ENCODE measurements around the gene ATG7. TPM values are rescaled to one million over a fixed set of nuclear protein-coding genes. Genes with fewer than 3 reads are reported as not detected.

ATG7 gene
- total RNA-seq, 1 donor from 2014 or later: 61.7 TPM

DNA sequence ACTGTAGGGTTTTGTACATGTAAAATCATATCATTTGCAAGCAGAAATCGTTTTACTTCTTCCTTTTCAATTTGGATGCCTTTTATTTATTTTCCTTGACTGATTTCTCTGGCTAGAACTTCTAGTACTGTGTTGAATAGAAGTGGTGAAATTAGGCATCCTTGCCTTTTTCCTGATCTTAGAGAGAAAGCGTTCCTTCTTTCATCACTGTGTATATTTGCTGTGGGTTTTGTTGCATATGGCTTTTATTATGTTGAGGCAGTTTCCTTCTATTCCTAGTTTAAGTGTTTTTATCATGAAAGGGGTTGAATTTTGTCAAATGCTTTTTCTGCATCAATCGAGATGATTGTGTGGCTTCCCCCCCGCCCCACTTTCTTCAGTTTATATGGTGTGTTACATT, 140.9 kb downstream of the ATG7 start:
- H3K4me3 ChIP-seq: no peak overlapping the region
- no peak for DNase-seq
- H3K36me3 ChIP-seq: no peaks in the 10 kb centered on the region
- H3K27me3 ChIP-seq (ENCODE audit: low read depth): no peaks in the 10 kb centered on the region
- intact Hi-C loops (cut with DNase I): no loop called here
- no peak overlapping the region for H3K27ac ChIP-seq
- H3K4me1 ChIP-seq: no peaks in the 10 kb centered on the region
- TF ChIP-seq, protein P1, sequence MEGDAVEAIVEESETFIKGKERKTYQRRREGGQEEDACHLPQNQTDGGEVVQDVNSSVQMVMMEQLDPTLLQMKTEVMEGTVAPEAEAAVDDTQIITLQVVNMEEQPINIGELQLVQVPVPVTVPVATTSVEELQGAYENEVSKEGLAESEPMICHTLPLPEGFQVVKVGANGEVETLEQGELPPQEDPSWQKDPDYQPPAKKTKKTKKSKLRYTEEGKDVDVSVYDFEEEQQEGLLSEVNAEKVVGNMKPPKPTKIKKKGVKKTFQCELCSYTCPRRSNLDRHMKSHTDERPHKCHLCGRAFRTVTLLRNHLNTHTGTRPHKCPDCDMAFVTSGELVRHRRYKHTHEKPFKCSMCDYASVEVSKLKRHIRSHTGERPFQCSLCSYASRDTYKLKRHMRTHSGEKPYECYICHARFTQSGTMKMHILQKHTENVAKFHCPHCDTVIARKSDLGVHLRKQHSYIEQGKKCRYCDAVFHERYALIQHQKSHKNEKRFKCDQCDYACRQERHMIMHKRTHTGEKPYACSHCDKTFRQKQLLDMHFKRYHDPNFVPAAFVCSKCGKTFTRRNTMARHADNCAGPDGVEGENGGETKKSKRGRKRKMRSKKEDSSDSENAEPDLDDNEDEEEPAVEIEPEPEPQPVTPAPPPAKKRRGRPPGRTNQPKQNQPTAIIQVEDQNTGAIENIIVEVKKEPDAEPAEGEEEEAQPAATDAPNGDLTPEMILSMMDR (IDR thresholded peaks at IDR 0.05): no peak
- H3K9me3 ChIP-seq: peaks cover 19% of the 10 kb centered on the region
- ATAC-seq: no peak

GRCh38 chr3:11415099-11415498, 142.9 kb downstream of the ATG7 start:
- H3K4me1 ChIP-seq: no peaks in the 10 kb centered on the region

DNA sequence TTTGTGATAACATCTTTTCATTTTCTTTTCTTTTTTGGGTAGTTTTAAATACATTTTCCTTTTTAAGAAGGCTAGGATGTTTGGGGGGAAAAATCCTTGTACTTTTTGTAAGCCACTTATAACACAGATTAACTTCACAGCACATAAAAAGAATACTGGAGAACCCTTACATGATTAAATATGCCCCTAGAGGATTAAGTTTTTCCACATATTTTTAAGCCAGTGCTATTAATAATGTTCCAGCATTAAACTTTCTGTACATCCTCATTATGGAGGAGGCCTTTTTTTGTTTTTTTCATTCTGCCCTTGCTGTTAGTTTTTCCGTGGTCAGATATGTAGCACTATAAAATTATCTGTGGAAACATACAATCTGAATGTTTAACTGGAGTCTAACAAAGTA, 147.9 kb downstream of the ATG7 start:
- ATAC-seq (no peak), DNase-seq (no peak)
- TF ChIP-seq, protein P1 (IDR thresholded peaks at IDR 0.05): no peak
- no peaks in the 10 kb centered on the region for H3K27me3 ChIP-seq (ENCODE audit: low read depth)
- no peaks in the 10 kb centered on the region for H3K4me1 ChIP-seq
- H3K36me3 ChIP-seq: no peaks in the 10 kb centered on the region
- no peak overlapping the region for H3K27ac ChIP-seq
- no peak overlapping the region for H3K4me3 ChIP-seq
- H3K9me3 ChIP-seq: no peaks in the 10 kb centered on the region
- intact Hi-C loops (cut with DNase I): no loop called here

More at GRCh38 chr3:11415099-11415498, 142.9 kb downstream of the ATG7 start:
- intact Hi-C loops (cut with DNase I): no loop called here
- H3K27ac ChIP-seq: no peak overlapping the region
- peaks cover 13% of the 10 kb centered on the region for H3K9me3 ChIP-seq
- H3K36me3 ChIP-seq: no peaks in the 10 kb centered on the region
- ATAC-seq (no peak), DNase-seq (no peak)
- TF ChIP-seq, protein P1 (IDR thresholded peaks at IDR 0.05): no peak
- no peak overlapping the region for H3K4me3 ChIP-seq
- H3K27me3 ChIP-seq (ENCODE audit: low read depth): no peaks in the 10 kb centered on the region

DNA sequence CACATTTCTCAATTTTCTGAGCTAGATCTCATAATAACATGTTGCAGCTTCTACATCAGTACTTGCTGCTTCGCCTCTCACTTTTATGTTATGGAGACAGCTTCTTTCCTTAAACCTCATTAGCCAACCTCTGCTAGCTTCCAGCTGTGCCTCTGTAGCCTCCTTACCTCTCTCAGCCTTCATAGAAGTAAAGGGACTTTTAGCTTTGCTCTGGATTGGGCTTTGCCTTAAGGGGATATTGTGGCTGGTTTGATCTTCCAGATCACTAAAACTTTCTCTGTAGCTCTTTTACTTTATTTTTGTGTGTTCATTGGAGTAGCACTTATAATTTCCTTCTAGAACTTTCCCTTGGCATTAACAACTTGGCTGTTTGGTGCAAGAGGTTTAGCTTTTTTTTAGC, 150.1 kb downstream of the ATG7 start:
- intact Hi-C loops (cut with DNase I): no loop called here
- ATAC-seq (no peak), DNase-seq (no peak)
- Histone ChIP-seq H3K27me3 (ENCODE audit: low read depth) (no peaks in the 10 kb centered on the region), H3K4me1 (no peaks in the 10 kb centered on the region), H3K4me3 (no peak overlapping the region), H3K9me3 (no peaks in the 10 kb centered on the region), H3K36me3 (no peaks in the 10 kb centered on the region), H3K27ac (no peak overlapping the region)
- TF ChIP-seq, protein P1 (IDR thresholded peaks at IDR 0.05): no peak

GRCh38 chr3:11423868-11424267, 151.7 kb downstream of the ATG7 start:
- no peak overlapping the region for H3K27ac ChIP-seq
- no peaks in the 10 kb centered on the region for H3K27me3 ChIP-seq (ENCODE audit: low read depth)
- H3K4me3 ChIP-seq: no peak overlapping the region
- no peaks in the 10 kb centered on the region for H3K9me3 ChIP-seq
- no peak for DNase-seq
- ATAC-seq: no peak
- H3K4me1 ChIP-seq: no peaks in the 10 kb centered on the region
- intact Hi-C loops (cut with DNase I): no loop called here
- TF ChIP-seq, protein P1 (IDR thresholded peaks at IDR 0.05): no peak
- H3K36me3 ChIP-seq: no peaks in the 10 kb centered on the region

DNA sequence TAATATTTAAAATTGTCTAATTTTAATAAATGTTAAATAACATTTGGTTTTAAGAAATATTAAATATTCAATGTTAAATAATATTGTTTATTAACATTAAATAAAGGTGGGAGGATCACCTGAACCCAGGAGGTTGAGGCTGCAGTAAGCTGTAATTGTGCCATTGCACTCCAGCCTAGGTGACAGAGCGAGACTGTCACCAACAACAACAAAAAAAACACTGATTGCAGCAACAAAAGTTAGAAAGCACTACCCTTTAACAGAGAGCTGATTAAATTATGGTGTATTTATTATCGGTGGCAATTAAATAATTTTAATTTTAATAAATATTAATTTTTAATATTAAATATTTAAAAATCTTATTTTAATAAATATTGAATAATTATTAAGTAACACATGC, 152.1 kb downstream of the ATG7 start:
- intact Hi-C loops (cut with DNase I): no loop called here
- no peaks in the 10 kb centered on the region for H3K36me3 ChIP-seq
- H3K9me3 ChIP-seq: no peaks in the 10 kb centered on the region
- H3K27me3 ChIP-seq (ENCODE audit: low read depth): no peaks in the 10 kb centered on the region
- no peak overlapping the region for H3K27ac ChIP-seq
- TF ChIP-seq, protein P1 (IDR thresholded peaks at IDR 0.05): no peak
- H3K4me3 ChIP-seq: no peak overlapping the region
- no peaks in the 10 kb centered on the region for H3K4me1 ChIP-seq
- DNase-seq (no peak), ATAC-seq (no peak)

Measured in lower lobe of right lung (tissue), 2 donors.